Tibial artery (tissue), 4 donors: ENCODE measurements around the gene SERINC1.

Experiments used
- DNase-seq, 2 donors: peaks; one replicate each; pipeline ENCODE4 v3.0.0-alpha.2; 2019
- H3K27ac ChIP-seq, 2 donors: fragments of 200-600 bp; sonication (generic) in 1 of 2; 1 replicate in 1 of 2; 2 replicates in 1 of 2; pipeline ENCODE4 v1.5.1; 2018 to 2019; ENCODE audit warnings: mild to moderate bottlenecking in 1 of 2
- H3K27me3 ChIP-seq, 2 donors: fragments of 200-600 bp; sonication (generic) in 1 of 2; one replicate each; pipeline versions ENCODE4 v1.5.1 to v1.6.0; 2016 to 2019
- H3K36me3 ChIP-seq, 3 donors: fragments of 200-600 bp; sonication (generic) in 2 of 3; one replicate each; pipeline ENCODE4 v1.5.1; 2016 to 2019; ENCODE audit warnings: mild to moderate bottlenecking in 2 of 3
- H3K4me1 ChIP-seq, 4 donors: fragments of 200-600 bp; sonication (generic) in 2 of 4; 1 replicate in 3 of 4; 2 replicates in 1 of 4; pipeline ENCODE4 v1.5.1; 2016 to 2019
- H3K4me3 ChIP-seq, 2 donors: fragments of 200-600 bp; sonication (generic) in 1 of 2; 1 replicate in 1 of 2; 2 replicates in 1 of 2; pipeline ENCODE4 v1.5.1; 2018 to 2019; ENCODE audit warnings: mild to moderate bottlenecking in 2 of 2
- H3K9me3 ChIP-seq, 3 donors: fragments of 200-600 bp; sonication (generic) in 1 of 3; one replicate each; pipeline ENCODE4 v1.5.1; 2016 to 2019
- CTCF ChIP-seq, 2 experiments: fragments of 200-600 bp in 1 of 2; fragments of 450-650 bp in 1 of 2; IDR thresholded peaks; one replicate each; pipeline ENCODE4 v1.5.1; 2017 to 2019; ENCODE audit warnings: antibody characterized with exemption in 2 of 2, mild to moderate bottlenecking in 1 of 2, moderate library complexity in 1 of 2
- intact Hi-C: fragments of 100-400 bp; cut with DNase I; formaldehyde crosslinking; loops from one replicate; pipeline ENCODE4 v1.15.0; 2023; ENCODE audit warnings: low total_unique reads

The SERINC1 gene

GRCh38 chr6:122408240-122408639 is 63.4 kb downstream of the SERINC1 start:
- Histone ChIP-seq H3K27me3 (no peaks in the 10 kb centered on the region), H3K9me3 (no peaks in the 10 kb centered on the region), H3K4me1 (peaks cover 0 to 5% (median 2%) of the 10 kb centered on the region in 4 donors), H3K36me3 (peaks cover 0 to 9% (median 0%) of the 10 kb centered on the region in 3 donors), H3K27ac (no peak overlapping the region), H3K4me3 (no peak overlapping the region)
- no peak for TF ChIP-seq CTCF (IDR thresholded peaks at IDR 0.05)
- DNase-seq: no peak
- intact Hi-C loops: no loop called here

GRCh38 chr6:122407712-122408111 is 63.9 kb downstream of the SERINC1 start:
- Histone ChIP-seq H3K27me3 (no peaks in the 10 kb centered on the region), H3K27ac (no peak overlapping the region), H3K9me3 (no peaks in the 10 kb centered on the region), H3K4me3 (no peak overlapping the region), H3K36me3 (peaks cover 0 to 4% (median 0%) of the 10 kb centered on the region in 3 donors), H3K4me1 (peaks cover 0 to 5% (median 2%) of the 10 kb centered on the region in 4 donors)
- no peak for TF ChIP-seq CTCF (IDR thresholded peaks at IDR 0.05)
- intact Hi-C loops: no loop called here
- no peak for DNase-seq

GRCh38 chr6:122406187-122406586 is 65.4 kb downstream of the SERINC1 start:
- Histone ChIP-seq H3K4me3 (no peak overlapping the region), H3K27ac (no peak overlapping the region), H3K4me1 (peaks cover 0 to 7% (median 5%) of the 10 kb centered on the region in 4 donors), H3K9me3 (no peaks in the 10 kb centered on the region), H3K27me3 (no peaks in the 10 kb centered on the region), H3K36me3 (no peaks in the 10 kb centered on the region)
- TF ChIP-seq CTCF (IDR thresholded peaks at IDR 0.05): no peak
- intact Hi-C loops: no loop called here
- DNase-seq: no peak

- Histone ChIP-seq H3K27me3 (no peaks in the 10 kb centered on the region), H3K36me3 (no peaks in the 10 kb centered on the region), H3K4me3 (no peak overlapping the region), H3K4me1 (peaks cover 0 to 14% (median 12%) of the 10 kb centered on the region in 4 donors), H3K9me3 (no peaks in the 10 kb centered on the region), H3K27ac (no peak overlapping the region)
- intact Hi-C loops: no loop called here
- DNase-seq: no peak
- TF ChIP-seq CTCF (IDR thresholded peaks at IDR 0.05): no peak
These were observed 66.2 kb downstream of the SERINC1 start for GRCh38 chr6:122405417-122405816.

GRCh38 chr6:122404444-122404843 is 67.2 kb downstream of the SERINC1 start:
- Histone ChIP-seq H3K4me1 (peaks cover 0 to 16% (median 12%) of the 10 kb centered on the region in 4 donors), H3K27ac (no peak overlapping the region)
- intact Hi-C loops: loop anchor here (5.0 kb wide), 1 partner anchor 68 kb away; the partner anchor contains the start of gene SERINC1

More at GRCh38 chr6:122404444-122404843, 67.2 kb downstream of the SERINC1 start:
- Histone ChIP-seq H3K27me3 (no peaks in the 10 kb centered on the region), H3K9me3 (no peaks in the 10 kb centered on the region), H3K36me3 (no peaks in the 10 kb centered on the region), H3K4me3 (no peak overlapping the region)
- no peak for DNase-seq
- TF ChIP-seq CTCF (IDR thresholded peaks at IDR 0.05): no peak
